GM12801 (cell line): ENCODE measurements around the gene GALK2.

Experiments
- CTCF ChIP-seq: IDR thresholded peaks from one replicate; pipeline ENCODE4 v1.5.1; 2011; ENCODE audit warnings: control low read depth; ENCODE audit not compliant: insufficient read length; ENCODE audit errors: extremely low read depth

GALK2 gene

GRCh38 chr15:49313650-49314049, 143.6 kb downstream of the GALK2 start:
- TF ChIP-seq CTCF = no peak

- TF ChIP-seq CTCF = no peak
These were observed 144.7 kb downstream of the GALK2 start for GRCh38 chr15:49314716-49315115.

GRCh38 chr15:49315391-49315823, 145.4 kb downstream of the GALK2 start:
- no peak for TF ChIP-seq CTCF

- no peak for TF ChIP-seq CTCF
These were observed 150.3 kb downstream of the GALK2 start for GRCh38 chr15:49320351-49320750.

- no peak for TF ChIP-seq CTCF
These were observed 153.2 kb downstream of the GALK2 start for GRCh38 chr15:49323207-49323606.

- no peak for TF ChIP-seq CTCF
These were observed 157.9 kb downstream of the GALK2 start for GRCh38 chr15:49327927-49328326.

- no peak for TF ChIP-seq CTCF
These were observed 158.9 kb downstream of the GALK2 start for GRCh38 chr15:49328941-49329340.

GRCh38 chr15:49330166-49330565, 160.1 kb downstream of the GALK2 start:
- TF ChIP-seq CTCF = no peak
